SK-N-SH (cell line): ENCODE results near the gene DHRS12.

ENCODE experiments used
- GABPA ChIP-seq: IDR thresholded peaks from 2 replicates; pipeline ENCODE4 v1.4.0; 2012; ENCODE audit warnings: low read depth, mild to moderate bottlenecking
- IRF3 ChIP-seq: fragments of 150-350 bp; IDR thresholded peaks from 2 replicates; pipeline ENCODE4 v1.6.1; 2016; ENCODE audit warnings: mild to moderate bottlenecking, low read depth, low read length
- REST ChIP-seq: IDR thresholded peaks from 2 replicates; pipeline ENCODE4 v1.6.1; 2012; ENCODE audit warnings: mild to moderate bottlenecking, low read depth, low read length, moderate library complexity
- RFX5 ChIP-seq: IDR thresholded peaks from 2 replicates; pipeline ENCODE4 v1.6.1; 2012; ENCODE audit warnings: mild to moderate bottlenecking, improper control_type of control experiment, low read length
- TF ChIP-seq, protein P1 (sequence below): fragments of 200-600 bp; sonication (generic); IDR thresholded peaks from 2 replicates; pipeline ENCODE4 v1.6.1; 2017; ENCODE audit warnings: antibody characterized with exemption, mild to moderate bottlenecking, moderate library complexity

- TF ChIP-seq RFX5: no peak
- TF ChIP-seq REST: no peak
- TF ChIP-seq, protein P1, sequence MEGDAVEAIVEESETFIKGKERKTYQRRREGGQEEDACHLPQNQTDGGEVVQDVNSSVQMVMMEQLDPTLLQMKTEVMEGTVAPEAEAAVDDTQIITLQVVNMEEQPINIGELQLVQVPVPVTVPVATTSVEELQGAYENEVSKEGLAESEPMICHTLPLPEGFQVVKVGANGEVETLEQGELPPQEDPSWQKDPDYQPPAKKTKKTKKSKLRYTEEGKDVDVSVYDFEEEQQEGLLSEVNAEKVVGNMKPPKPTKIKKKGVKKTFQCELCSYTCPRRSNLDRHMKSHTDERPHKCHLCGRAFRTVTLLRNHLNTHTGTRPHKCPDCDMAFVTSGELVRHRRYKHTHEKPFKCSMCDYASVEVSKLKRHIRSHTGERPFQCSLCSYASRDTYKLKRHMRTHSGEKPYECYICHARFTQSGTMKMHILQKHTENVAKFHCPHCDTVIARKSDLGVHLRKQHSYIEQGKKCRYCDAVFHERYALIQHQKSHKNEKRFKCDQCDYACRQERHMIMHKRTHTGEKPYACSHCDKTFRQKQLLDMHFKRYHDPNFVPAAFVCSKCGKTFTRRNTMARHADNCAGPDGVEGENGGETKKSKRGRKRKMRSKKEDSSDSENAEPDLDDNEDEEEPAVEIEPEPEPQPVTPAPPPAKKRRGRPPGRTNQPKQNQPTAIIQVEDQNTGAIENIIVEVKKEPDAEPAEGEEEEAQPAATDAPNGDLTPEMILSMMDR: no peak
- TF ChIP-seq IRF3: no peak
- no peak for TF ChIP-seq GABPA
Observed at GRCh38 chr13:51784097-51784496, 19.9 kb downstream of the DHRS12 start.
